ENCODE data around the gene MAPK8. TPM values are rescaled to one million over a fixed set of nuclear protein-coding genes. Genes with fewer than 3 reads are reported as not detected.

MAPK8 gene
- total RNA-seq, 1 experiment from 2014 or later = 52.9 TPM

DNA sequence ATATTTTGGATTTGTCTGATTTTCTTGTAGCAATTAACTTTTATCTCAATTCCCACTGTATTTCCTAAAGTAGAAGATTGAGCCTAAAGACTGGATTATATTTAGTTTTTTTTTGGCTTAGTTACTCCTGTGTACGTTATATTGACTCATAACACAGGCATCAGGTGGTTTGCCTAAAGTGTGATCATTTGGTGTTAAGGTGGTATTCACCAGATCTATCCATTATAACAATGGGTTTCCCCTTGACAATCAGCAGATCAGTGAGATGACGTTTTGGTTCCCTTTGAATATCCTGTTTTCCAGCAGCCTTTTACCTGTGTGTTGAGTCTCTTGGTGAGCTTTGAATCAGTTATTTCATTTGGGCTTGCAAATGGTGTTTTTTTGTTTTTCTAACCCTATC is 18.1 kb downstream of the MAPK8 start (continued):
- TF ChIP-seq, protein P1, sequence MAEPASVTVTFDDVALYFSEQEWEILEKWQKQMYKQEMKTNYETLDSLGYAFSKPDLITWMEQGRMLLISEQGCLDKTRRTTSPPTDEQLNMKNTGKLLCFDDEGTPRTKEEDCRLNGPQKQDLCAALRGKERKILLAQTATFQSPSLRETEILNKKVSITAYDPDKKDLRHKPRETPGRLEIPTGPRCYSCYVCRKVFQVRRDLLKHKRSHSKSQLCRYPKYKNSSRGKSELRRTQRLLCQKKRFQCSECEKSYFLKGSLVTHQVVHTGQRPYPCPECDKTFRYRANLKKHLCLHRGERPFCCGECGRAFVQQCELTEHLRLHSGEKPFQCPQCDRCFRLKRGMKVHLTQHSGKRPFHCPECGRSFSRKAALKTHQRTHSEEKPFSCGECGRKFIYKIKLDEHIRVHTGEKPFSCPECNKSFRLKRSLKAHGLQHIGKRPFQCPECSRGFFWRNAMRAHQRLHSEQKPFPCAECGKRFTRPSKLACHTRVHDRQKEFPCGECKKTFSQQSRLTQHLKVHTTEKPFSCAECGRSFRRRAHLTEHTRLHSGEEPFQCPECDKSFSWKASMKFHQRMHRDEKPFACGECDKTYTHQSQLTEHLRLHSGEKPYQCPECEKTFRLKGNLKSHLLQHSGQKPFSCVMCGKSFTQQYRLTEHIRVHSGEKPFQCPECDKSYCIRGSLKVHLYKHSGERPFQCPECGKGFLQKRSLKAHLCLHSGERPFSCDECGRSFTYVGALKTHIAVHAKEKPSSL (CRISPR knock-in tag; conservative IDR thresholded peaks at IDR 0.05) = no peak
- TF ChIP-seq ZNF121 (CRISPR knock-in tag; IDR thresholded peaks at IDR 0.05) (no peak), FOXP1 (CRISPR knock-in tag; IDR thresholded peaks at IDR 0.05; ENCODE audit: borderline replicate concordance) (no peak), SP1 (CRISPR knock-in tag; conservative IDR thresholded peaks at IDR 0.05) (no peak)
- TF ChIP-seq, protein P2, sequence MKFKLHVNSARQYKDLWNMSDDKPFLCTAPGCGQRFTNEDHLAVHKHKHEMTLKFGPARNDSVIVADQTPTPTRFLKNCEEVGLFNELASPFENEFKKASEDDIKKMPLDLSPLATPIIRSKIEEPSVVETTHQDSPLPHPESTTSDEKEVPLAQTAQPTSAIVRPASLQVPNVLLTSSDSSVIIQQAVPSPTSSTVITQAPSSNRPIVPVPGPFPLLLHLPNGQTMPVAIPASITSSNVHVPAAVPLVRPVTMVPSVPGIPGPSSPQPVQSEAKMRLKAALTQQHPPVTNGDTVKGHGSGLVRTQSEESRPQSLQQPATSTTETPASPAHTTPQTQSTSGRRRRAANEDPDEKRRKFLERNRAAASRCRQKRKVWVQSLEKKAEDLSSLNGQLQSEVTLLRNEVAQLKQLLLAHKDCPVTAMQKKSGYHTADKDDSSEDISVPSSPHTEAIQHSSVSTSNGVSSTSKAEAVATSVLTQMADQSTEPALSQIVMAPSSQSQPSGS (CRISPR knock-in tag; IDR thresholded peaks at IDR 0.05; ENCODE audit: borderline replicate concordance, low read depth) = no peak

DNA sequence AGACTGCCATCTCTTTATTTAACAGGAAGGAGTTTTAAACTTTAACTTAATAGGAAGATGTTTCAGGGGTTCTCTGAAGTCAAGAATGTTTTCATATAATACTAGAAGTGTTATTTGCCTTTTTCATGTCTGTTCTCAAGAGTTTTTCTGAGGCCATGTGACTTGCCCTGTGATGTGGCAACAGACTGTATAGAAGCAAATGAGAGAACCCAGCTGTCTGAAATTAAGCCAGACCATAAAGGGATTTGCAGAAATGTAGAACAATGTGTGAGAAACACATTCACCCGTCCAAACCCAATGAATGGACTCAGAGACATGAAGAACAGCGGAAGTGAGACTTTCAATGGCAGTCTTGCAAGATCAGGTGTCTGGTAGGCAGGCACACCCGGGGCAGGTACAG is 23.8 kb downstream of the MAPK8 start:
- DNase-seq (ENCODE audit: low spot score) (no peak), ATAC-seq (no peak)
- ChIA-PET POLR2A (no interaction called here), CTCF (no interaction called here)
- Mint-ChIP-seq H3K36me3 (peaks cover 31% of the 10 kb centered on the region), H3K27me3 (ENCODE audit: low read depth) (no peaks in the 10 kb centered on the region), H3K27ac (no peak overlapping the region), H3K9me3 (peaks cover 24% of the 10 kb centered on the region), H3K4me3 (no peak overlapping the region), H3K4me1 (peaks cover 28% of the 10 kb centered on the region)
- TF ChIP-seq, protein P3, sequence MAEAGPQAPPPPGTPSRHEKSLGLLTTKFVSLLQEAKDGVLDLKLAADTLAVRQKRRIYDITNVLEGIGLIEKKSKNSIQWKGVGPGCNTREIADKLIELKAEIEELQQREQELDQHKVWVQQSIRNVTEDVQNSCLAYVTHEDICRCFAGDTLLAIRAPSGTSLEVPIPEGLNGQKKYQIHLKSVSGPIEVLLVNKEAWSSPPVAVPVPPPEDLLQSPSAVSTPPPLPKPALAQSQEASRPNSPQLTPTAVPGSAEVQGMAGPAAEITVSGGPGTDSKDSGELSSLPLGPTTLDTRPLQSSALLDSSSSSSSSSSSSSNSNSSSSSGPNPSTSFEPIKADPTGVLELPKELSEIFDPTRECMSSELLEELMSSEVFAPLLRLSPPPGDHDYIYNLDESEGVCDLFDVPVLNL (CRISPR knock-in tag; IDR thresholded peaks at IDR 0.05; ENCODE audit: borderline replicate concordance, low read depth) = no peak
- TF ChIP-seq RORB (CRISPR knock-in tag; IDR thresholded peaks at IDR 0.05) (no peak), EMX1 (CRISPR knock-in tag; IDR thresholded peaks at IDR 0.05) (no peak), HMGA2 (CRISPR knock-in tag; IDR thresholded peaks at IDR 0.05) (no peak), TCF7 (CRISPR knock-in tag; IDR thresholded peaks at IDR 0.05; ENCODE audit: low read depth) (no peak), GTF2I (CRISPR knock-in tag; conservative IDR thresholded peaks at IDR 0.05) (no peak), NFYB (CRISPR knock-in tag; conservative IDR thresholded peaks at IDR 0.05; ENCODE audit: low read depth) (no peak), FOXK1 (CRISPR knock-in tag; IDR thresholded peaks at IDR 0.05) (no peak)
- TF ChIP-seq, protein P4, sequence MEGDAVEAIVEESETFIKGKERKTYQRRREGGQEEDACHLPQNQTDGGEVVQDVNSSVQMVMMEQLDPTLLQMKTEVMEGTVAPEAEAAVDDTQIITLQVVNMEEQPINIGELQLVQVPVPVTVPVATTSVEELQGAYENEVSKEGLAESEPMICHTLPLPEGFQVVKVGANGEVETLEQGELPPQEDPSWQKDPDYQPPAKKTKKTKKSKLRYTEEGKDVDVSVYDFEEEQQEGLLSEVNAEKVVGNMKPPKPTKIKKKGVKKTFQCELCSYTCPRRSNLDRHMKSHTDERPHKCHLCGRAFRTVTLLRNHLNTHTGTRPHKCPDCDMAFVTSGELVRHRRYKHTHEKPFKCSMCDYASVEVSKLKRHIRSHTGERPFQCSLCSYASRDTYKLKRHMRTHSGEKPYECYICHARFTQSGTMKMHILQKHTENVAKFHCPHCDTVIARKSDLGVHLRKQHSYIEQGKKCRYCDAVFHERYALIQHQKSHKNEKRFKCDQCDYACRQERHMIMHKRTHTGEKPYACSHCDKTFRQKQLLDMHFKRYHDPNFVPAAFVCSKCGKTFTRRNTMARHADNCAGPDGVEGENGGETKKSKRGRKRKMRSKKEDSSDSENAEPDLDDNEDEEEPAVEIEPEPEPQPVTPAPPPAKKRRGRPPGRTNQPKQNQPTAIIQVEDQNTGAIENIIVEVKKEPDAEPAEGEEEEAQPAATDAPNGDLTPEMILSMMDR (IDR thresholded peaks at IDR 0.05) = no peak
- TF ChIP-seq, protein P5, sequence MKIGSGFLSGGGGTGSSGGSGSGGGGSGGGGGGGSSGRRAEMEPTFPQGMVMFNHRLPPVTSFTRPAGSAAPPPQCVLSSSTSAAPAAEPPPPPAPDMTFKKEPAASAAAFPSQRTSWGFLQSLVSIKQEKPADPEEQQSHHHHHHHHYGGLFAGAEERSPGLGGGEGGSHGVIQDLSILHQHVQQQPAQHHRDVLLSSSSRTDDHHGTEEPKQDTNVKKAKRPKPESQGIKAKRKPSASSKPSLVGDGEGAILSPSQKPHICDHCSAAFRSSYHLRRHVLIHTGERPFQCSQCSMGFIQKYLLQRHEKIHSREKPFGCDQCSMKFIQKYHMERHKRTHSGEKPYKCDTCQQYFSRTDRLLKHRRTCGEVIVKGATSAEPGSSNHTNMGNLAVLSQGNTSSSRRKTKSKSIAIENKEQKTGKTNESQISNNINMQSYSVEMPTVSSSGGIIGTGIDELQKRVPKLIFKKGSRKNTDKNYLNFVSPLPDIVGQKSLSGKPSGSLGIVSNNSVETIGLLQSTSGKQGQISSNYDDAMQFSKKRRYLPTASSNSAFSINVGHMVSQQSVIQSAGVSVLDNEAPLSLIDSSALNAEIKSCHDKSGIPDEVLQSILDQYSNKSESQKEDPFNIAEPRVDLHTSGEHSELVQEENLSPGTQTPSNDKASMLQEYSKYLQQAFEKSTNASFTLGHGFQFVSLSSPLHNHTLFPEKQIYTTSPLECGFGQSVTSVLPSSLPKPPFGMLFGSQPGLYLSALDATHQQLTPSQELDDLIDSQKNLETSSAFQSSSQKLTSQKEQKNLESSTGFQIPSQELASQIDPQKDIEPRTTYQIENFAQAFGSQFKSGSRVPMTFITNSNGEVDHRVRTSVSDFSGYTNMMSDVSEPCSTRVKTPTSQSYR (CRISPR knock-in tag; IDR thresholded peaks at IDR 0.05) = no peak
- TF ChIP-seq, protein P6, sequence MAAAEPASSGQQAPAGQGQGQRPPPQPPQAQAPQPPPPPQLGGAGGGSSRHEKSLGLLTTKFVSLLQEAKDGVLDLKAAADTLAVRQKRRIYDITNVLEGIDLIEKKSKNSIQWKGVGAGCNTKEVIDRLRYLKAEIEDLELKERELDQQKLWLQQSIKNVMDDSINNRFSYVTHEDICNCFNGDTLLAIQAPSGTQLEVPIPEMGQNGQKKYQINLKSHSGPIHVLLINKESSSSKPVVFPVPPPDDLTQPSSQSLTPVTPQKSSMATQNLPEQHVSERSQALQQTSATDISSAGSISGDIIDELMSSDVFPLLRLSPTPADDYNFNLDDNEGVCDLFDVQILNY (CRISPR knock-in tag; IDR thresholded peaks at IDR 0.05) = no peak
- TF ChIP-seq, protein P7, sequence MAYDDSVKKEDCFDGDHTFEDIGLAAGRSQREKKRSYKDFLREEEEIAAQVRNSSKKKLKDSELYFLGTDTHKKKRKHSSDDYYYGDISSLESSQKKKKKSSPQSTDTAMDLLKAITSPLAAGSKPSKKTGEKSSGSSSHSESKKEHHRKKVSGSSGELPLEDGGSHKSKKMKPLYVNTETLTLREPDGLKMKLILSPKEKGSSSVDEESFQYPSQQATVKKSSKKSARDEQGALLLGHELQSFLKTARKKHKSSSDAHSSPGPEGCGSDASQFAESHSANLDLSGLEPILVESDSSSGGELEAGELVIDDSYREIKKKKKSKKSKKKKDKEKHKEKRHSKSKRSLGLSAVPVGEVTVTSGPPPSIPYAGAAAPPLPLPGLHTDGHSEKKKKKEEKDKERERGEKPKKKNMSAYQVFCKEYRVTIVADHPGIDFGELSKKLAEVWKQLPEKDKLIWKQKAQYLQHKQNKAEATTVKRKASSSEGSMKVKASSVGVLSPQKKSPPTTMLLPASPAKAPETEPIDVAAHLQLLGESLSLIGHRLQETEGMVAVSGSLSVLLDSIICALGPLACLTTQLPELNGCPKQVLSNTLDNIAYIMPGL (CRISPR knock-in tag; IDR thresholded peaks at IDR 0.05) = no peak
- TF ChIP-seq, protein P8, sequence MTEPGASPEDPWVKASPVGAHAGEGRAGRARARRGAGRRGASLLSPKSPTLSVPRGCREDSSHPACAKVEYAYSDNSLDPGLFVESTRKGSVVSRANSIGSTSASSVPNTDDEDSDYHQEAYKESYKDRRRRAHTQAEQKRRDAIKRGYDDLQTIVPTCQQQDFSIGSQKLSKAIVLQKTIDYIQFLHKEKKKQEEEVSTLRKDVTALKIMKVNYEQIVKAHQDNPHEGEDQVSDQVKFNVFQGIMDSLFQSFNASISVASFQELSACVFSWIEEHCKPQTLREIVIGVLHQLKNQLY (CRISPR knock-in tag; IDR thresholded peaks at IDR 0.05) = no peak
- TF ChIP-seq, protein P9, sequence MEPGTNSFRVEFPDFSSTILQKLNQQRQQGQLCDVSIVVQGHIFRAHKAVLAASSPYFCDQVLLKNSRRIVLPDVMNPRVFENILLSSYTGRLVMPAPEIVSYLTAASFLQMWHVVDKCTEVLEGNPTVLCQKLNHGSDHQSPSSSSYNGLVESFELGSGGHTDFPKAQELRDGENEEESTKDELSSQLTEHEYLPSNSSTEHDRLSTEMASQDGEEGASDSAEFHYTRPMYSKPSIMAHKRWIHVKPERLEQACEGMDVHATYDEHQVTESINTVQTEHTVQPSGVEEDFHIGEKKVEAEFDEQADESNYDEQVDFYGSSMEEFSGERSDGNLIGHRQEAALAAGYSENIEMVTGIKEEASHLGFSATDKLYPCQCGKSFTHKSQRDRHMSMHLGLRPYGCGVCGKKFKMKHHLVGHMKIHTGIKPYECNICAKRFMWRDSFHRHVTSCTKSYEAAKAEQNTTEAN (CRISPR knock-in tag; IDR thresholded peaks at IDR 0.05) = no peak
- TF ChIP-seq, protein P10, sequence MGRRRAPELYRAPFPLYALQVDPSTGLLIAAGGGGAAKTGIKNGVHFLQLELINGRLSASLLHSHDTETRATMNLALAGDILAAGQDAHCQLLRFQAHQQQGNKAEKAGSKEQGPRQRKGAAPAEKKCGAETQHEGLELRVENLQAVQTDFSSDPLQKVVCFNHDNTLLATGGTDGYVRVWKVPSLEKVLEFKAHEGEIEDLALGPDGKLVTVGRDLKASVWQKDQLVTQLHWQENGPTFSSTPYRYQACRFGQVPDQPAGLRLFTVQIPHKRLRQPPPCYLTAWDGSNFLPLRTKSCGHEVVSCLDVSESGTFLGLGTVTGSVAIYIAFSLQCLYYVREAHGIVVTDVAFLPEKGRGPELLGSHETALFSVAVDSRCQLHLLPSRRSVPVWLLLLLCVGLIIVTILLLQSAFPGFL (CRISPR knock-in tag; IDR thresholded peaks at IDR 0.05; ENCODE audit: borderline replicate concordance) = no peak
- TF ChIP-seq, protein P11, sequence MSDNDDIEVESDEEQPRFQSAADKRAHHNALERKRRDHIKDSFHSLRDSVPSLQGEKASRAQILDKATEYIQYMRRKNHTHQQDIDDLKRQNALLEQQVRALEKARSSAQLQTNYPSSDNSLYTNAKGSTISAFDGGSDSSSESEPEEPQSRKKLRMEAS (CRISPR knock-in tag; IDR thresholded peaks at IDR 0.05) = no peak
